Suprapubic skin (tissue), 4 donors: ENCODE results near the gene TANC1.

Experiments used
- EP300 ChIP-seq: sonication (generic); formaldehyde crosslinking; IDR thresholded peaks from one replicate; pipeline ENCODE4 v1.6.1; 2017; ENCODE audit warnings: antibody characterized with exemption
- POLR2AphosphoS5 ChIP-seq, 3 donors: sonication (generic); formaldehyde crosslinking; IDR thresholded peaks; one replicate each; pipeline ENCODE4 v1.6.1; 2017; ENCODE audit warnings: antibody characterized with exemption in 3 of 3
- TF ChIP-seq, protein P1 (sequence below), 2 donors: fragments of 200-600 bp in 1 of 2; fragments of 450-650 bp in 1 of 2; sonication (generic) in 1 of 2; IDR thresholded peaks; one replicate each; pipeline ENCODE4 v1.5.1; 2016 to 2019; ENCODE audit warnings: antibody characterized with exemption in 2 of 2, mild to moderate bottlenecking in 1 of 2, moderate library complexity in 1 of 2

DNA sequence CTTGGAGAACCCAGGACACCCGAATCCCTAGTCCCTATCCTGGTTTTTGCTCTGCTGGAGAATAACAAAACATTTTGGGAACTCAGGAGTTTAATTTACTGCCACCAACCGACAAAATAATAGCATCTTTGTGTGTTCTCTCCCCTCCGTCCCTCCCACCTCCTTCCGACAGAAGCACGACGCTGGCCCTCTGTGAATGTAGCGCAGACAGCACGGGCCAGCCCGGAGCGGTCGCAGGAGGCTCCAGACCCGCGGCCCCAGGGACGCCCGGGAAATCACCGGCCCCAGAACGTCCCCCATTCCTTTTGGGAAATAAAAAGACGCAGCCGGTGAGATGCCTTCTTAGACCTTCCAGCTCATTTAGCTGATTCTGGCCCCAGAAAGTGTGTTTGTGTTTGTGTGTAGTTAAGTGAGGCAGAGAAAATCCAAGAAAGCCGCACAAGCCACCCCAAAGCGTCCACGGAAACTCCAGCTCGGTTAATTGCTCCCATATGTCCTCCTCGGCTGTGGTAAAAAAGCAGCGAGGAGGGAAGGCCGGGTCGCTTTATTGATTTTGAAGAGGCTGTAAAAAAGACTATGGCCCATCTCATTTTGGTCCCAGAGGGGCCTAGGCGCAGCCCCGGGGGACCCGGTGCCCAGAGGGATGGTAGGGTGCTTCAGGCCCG is 577 bp upstream of the TANC1 start:
- TF ChIP-seq POLR2AphosphoS5 (IDR thresholded peaks at IDR 0.05) (no peak), EP300 (no peak)
- TF ChIP-seq, protein P1, sequence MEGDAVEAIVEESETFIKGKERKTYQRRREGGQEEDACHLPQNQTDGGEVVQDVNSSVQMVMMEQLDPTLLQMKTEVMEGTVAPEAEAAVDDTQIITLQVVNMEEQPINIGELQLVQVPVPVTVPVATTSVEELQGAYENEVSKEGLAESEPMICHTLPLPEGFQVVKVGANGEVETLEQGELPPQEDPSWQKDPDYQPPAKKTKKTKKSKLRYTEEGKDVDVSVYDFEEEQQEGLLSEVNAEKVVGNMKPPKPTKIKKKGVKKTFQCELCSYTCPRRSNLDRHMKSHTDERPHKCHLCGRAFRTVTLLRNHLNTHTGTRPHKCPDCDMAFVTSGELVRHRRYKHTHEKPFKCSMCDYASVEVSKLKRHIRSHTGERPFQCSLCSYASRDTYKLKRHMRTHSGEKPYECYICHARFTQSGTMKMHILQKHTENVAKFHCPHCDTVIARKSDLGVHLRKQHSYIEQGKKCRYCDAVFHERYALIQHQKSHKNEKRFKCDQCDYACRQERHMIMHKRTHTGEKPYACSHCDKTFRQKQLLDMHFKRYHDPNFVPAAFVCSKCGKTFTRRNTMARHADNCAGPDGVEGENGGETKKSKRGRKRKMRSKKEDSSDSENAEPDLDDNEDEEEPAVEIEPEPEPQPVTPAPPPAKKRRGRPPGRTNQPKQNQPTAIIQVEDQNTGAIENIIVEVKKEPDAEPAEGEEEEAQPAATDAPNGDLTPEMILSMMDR (IDR thresholded peaks at IDR 0.05), result no peak
